ENCODE results near the gene TK2. TPM values are rescaled to one million over a fixed set of nuclear protein-coding genes. Genes with fewer than 3 reads are reported as not detected.

Gene TK2
- total and polyA plus RNA-seq, 11 donors = 9.4 to 29.4 (median 17.3) TPM

DNA sequence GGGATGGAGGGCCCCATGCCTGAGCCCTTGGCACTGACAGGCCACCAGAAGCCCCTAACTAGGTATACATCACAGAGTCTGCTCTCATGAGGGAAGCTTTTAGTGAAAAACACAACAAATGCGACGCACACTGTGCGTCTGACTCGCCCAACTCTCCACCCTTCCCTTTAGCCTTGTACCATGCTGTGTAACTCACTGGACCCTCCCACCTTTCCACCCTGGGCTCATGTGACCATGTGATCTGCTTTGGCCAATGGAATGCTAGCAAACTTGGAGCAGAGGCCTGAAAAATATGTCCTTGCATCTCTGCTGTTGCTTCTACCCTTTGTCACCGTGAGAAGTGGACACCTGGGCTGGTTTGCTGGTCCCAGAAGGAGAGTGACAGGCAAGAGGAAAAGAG is 21.6 kb downstream of the TK2 start:
- Histone ChIP-seq H3K36me3 (peaks cover 0 to 95% (median 77%) of the 10 kb centered on the region in 9 donors), H3K27ac (no peak overlapping the region), H3K4me1 (peaks cover 0 to 39% (median 9%) of the 10 kb centered on the region in 12 donors), H3K4me3 (no peak overlapping the region), H3K27me3 (no peaks in the 10 kb centered on the region), H3K9me3 (no peaks in the 10 kb centered on the region)
- no peak for DNase-seq
- TF ChIP-seq, protein P1, sequence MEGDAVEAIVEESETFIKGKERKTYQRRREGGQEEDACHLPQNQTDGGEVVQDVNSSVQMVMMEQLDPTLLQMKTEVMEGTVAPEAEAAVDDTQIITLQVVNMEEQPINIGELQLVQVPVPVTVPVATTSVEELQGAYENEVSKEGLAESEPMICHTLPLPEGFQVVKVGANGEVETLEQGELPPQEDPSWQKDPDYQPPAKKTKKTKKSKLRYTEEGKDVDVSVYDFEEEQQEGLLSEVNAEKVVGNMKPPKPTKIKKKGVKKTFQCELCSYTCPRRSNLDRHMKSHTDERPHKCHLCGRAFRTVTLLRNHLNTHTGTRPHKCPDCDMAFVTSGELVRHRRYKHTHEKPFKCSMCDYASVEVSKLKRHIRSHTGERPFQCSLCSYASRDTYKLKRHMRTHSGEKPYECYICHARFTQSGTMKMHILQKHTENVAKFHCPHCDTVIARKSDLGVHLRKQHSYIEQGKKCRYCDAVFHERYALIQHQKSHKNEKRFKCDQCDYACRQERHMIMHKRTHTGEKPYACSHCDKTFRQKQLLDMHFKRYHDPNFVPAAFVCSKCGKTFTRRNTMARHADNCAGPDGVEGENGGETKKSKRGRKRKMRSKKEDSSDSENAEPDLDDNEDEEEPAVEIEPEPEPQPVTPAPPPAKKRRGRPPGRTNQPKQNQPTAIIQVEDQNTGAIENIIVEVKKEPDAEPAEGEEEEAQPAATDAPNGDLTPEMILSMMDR (IDR thresholded peaks at IDR 0.05) = no peak
- TF ChIP-seq POLR2A (IDR thresholded peaks at IDR 0.05) = no peak
- intact Hi-C loops (cut with DNase I) = no loop called here
- no peak for ATAC-seq
- 97 to 98% (median 97%) methylated on average over 5 of the region's 5 CpGs for WGBS, 4 donors

DNA sequence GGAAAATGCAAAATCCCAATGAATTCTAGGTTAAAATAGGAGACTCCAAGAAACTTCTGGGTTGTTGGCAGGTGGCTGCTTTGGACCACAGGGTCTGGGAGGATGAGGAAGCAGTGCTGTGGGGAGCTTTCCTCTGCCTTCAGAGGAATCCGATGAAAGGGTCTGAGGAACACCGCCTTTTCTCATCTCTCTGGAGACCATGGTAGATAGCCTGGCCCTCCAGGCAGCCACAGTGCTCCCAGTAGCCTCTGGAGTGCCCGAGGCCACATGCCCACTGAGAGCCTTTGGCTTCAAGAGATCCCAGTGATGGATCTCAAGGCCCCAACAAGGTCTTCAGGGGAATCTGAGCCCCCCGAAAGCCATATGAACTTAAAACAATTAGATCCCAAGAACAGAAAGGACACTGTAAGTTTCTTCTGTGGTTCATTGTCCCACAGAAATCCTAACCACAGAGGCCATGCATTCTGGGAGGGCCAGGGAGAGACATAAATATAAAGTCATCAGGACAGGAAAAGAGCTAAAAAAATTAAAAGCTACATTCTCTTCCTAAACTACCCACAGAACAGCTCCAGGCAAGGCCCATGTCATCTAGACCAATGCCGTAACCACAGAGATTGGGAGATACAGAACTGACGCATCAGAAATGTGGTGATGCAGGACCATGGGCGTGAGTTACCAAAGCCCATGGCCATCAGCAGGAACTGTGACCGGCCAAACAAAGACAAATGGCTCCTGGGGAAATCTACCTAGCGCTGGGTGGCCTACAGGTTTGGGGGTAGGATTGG is 24.3 kb downstream of the TK2 start:
- intact Hi-C loops (cut with DNase I) = no loop called here
- peak overlapping the region in 7 of 12 donors; percentile 26 to 100 (median 65) for H3K27ac ChIP-seq
- WGBS, 4 donors = 82 to 93% (median 82%) methylated on average over 9 of the region's 9 CpGs
- no peaks in the 10 kb centered on the region for H3K27me3 ChIP-seq
- ATAC-seq = no peak
- H3K36me3 ChIP-seq = peaks cover 0 to 68% (median 57%) of the 10 kb centered on the region in 9 donors
- H3K4me3 ChIP-seq = no peak overlapping the region
- peaks cover 0 to 66% (median 30%) of the 10 kb centered on the region in 12 donors for H3K4me1 ChIP-seq
- no peaks in the 10 kb centered on the region for H3K9me3 ChIP-seq
- no peak for TF ChIP-seq POLR2A (IDR thresholded peaks at IDR 0.05)
- TF ChIP-seq, protein P1 (IDR thresholded peaks at IDR 0.05) = no peak
- no peak for DNase-seq

DNA sequence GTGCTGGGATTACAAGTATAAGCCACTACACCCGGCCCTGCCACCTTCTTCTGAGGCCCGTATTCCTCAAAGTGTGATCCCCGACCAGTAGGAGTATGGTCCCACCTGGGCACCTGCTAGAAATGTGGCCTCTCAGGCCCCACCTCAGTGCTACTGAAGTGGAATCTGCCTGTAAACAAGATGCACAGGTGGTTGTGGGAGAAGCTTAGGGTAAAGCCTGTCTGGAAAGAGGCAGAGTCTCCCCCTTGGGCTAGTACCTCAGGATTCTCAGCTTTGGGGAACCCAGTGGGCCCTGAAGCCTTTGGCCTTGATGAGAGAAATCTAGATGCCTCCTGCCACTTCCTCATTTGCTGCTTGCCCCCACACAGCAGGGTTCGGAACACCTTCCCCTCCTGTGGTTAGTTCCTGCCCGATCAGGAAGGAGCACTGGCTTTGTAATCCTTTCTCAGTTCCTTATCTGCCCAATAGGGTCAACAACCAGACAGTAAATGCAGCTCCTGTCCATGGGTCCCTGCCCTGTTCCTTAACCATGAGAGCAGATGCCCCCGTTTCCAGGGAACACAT is 25.2 kb downstream of the TK2 start:
- ATAC-seq = peak in 3 of 4 donors; percentile 35 to 53 (median 47)

More for the DNA sequence above, 25.2 kb downstream of the TK2 start:
- Histone ChIP-seq H3K27ac (peak overlapping the region in 10 of 12 donors; percentile 21 to 100 (median 44)), H3K9me3 (no peaks in the 10 kb centered on the region), H3K4me1 (peaks cover 0 to 75% (median 36%) of the 10 kb centered on the region in 12 donors), H3K4me3 (no peak overlapping the region), H3K36me3 (peaks cover 0 to 59% (median 51%) of the 10 kb centered on the region in 9 donors), H3K27me3 (no peaks in the 10 kb centered on the region)
- WGBS, 4 donors = 69 to 73% (median 70%) methylated on average over 6 of the region's 6 CpGs
- intact Hi-C loops (cut with DNase I) = no loop called here
- peak in 2 of 5 donors; percentile 53 to 62 for DNase-seq
- no peak for TF ChIP-seq POLR2A (IDR thresholded peaks at IDR 0.05)
- TF ChIP-seq, protein P1 (IDR thresholded peaks at IDR 0.05) = peak in 1 of 12 donors; percentile 6

All from heart left ventricle (tissue), 16 donors.